HCT116 (cell line): Measurements from ENCODE around the gene TTLL9. TPM values are rescaled to one million over a fixed set of nuclear protein-coding genes. Genes with fewer than 3 reads are reported as not detected.

Source experiments
- ATAC-seq: fragments of 200-7000 bp; cut with Tn5 transposase; 2 replicates; pipeline ENCODE4 v1.9.1; 2020; ENCODE audit warnings: mild to moderate bottlenecking, moderate library complexity
- BruUV-seq: library from RNA; stranded (reverse); fragments of 400-500 nt; replicated peaks from 2 replicates; lab custom pipeline; 2021; lab: Mats Ljungman, UMichigan
- CTCF ChIA-PET: fragments of 300-600 bp; sonication (Branson Sonifier 250); formaldehyde crosslinking; loops from one replicate; lab custom pipeline; 2021; ENCODE audit warnings: antibody characterized with exemption; lab: Charles Lee
- POLR2A ChIA-PET: fragments of 300-600, 350-600 bp; sonication (Branson Sonifier 250); formaldehyde crosslinking; loops from one replicate; lab custom pipeline; 2021; ENCODE audit warnings: antibody characterized with exemption; lab: Charles Lee
- RAD21 ChIA-PET, 2 experiments: fragments of 300-600 bp; sonication (Branson Sonifier 250); formaldehyde crosslinking; loops; one replicate each; lab custom pipeline; 2023; ENCODE audit warnings: low total read pairs in 2 of 2; ENCODE audit not compliant: uncharacterized antibody in 2 of 2, unreplicated experiment in 2 of 2, low non-redundant PET in 1 of 2; lab: Charles Lee
- DNase-seq: peaks from one replicate; pipeline ENCODE4 v3.0.0-alpha.2; 2010; ENCODE audit warnings: low read depth, low spot score
- H2AFZ ChIP-seq: fragments of 200-600 bp; shearing (Covaris generic), sonication (generic); 2 replicates; pipeline ENCODE4 v1.6.1; 2017; ENCODE audit warnings: low read depth, mixed run types, mixed read lengths, antibody characterized with exemption, low read length; ENCODE audit not compliant: poor library complexity, severe bottlenecking
- H3K27ac ChIP-seq: 2 replicates; pipeline ENCODE4 v1.5.1; 2012; ENCODE audit warnings: low read depth, low read length
- H3K27me3 ChIP-seq: fragments of 200-600 bp; sonication (generic); 2 replicates; pipeline ENCODE4 v1.6.1; 2016; ENCODE audit warnings: mixed run types, low read length, mixed read lengths; ENCODE audit not compliant: insufficient read depth
- H3K36me3 ChIP-seq, 2 experiments: fragments of 200-500 bp in 1 of 2; fragments of 200-600 bp in 1 of 2; sonication (Bioruptor generic) in 1 of 2; sonication (generic) in 1 of 2; 2 replicates each; pipeline versions ENCODE4 v1.5.1 to v1.6.1; 2014 to 2016; ENCODE audit warnings: low read length in 2 of 2, inconsistent platforms in 1 of 2, mixed read lengths in 1 of 2, mixed run types in 1 of 2; ENCODE audit not compliant: insufficient read depth in 2 of 2, control insufficient read depth in 1 of 2
- H3K4me1 ChIP-seq, 2 experiments: fragments of 200-600 bp in 1 of 2; sonication (generic) in 1 of 2; 2 replicates each; pipeline versions ENCODE4 v1.5.1 to v1.6.1; 2012 to 2017; ENCODE audit warnings: low read length in 2 of 2, inconsistent platforms in 1 of 2, mild to moderate bottlenecking in 1 of 2, mixed read lengths in 1 of 2, mixed run types in 1 of 2, moderate library complexity in 1 of 2; ENCODE audit not compliant: insufficient read depth in 2 of 2, control insufficient read depth in 1 of 2
- H3K4me2 ChIP-seq: fragments of 200-600 bp; sonication (generic); 2 replicates; pipeline ENCODE4 v1.6.1; 2017; ENCODE audit warnings: mixed run types, low read length, mixed read lengths
- H3K4me3 ChIP-seq, 2 experiments: fragments of 200-600 bp in 1 of 2; sonication (generic) in 1 of 2; replicated peaks in 1 of 2; 2 replicates each; pipeline ENCODE4 v1.5.1; 2011 to 2016; ENCODE audit warnings: low read length in 2 of 2, control low read depth in 1 of 2, low read depth in 1 of 2, mild to moderate bottlenecking in 1 of 2, mixed read lengths in 1 of 2, mixed run types in 1 of 2
- H3K79me2 ChIP-seq: fragments of 200-600 bp; sonication (generic); 2 replicates; pipeline ENCODE4 v1.6.1; 2017; ENCODE audit warnings: mild to moderate bottlenecking, mixed run types, low read length, moderate library complexity, mixed read lengths; ENCODE audit not compliant: insufficient read depth
- H3K9ac ChIP-seq: fragments of 200-600 bp; sonication (generic); 2 replicates; pipeline ENCODE4 v1.6.1; 2016; ENCODE audit warnings: low read length, mixed read lengths
- H3K9me2 ChIP-seq: fragments of 200-600 bp; sonication (generic), shearing (Covaris generic); 2 replicates; pipeline ENCODE4 v1.6.1; 2017; ENCODE audit warnings: mixed run types, mild to moderate bottlenecking, moderate library complexity; ENCODE audit not compliant: insufficient read depth
- H3K9me3 ChIP-seq, 2 experiments: fragments of 200-500 bp in 1 of 2; fragments of 200-600 bp in 1 of 2; sonication (Bioruptor generic) in 1 of 2; sonication (generic) in 1 of 2; 2 replicates each; pipeline ENCODE4 v1.6.1; 2014 to 2017; ENCODE audit warnings: low read length in 2 of 2, mixed read lengths in 2 of 2, inconsistent platforms in 1 of 2, low read depth in 1 of 2, mild to moderate bottlenecking in 1 of 2, mixed run types in 1 of 2, moderate library complexity in 1 of 2; ENCODE audit not compliant: control insufficient read depth in 1 of 2, insufficient read depth in 1 of 2
- H4K20me1 ChIP-seq: fragments of 200-600 bp; sonication (generic), shearing (Covaris generic); 2 replicates; pipeline ENCODE4 v1.6.1; 2017; ENCODE audit warnings: mixed run types, mild to moderate bottlenecking, moderate library complexity; ENCODE audit not compliant: insufficient read depth
- CEBPB ChIP-seq: IDR thresholded peaks from 2 replicates; pipeline ENCODE4 v1.6.1; 2012; ENCODE audit warnings: low read depth
- EGR1 ChIP-seq: IDR thresholded peaks from 2 replicates; pipeline ENCODE4 v1.6.1; 2012; ENCODE audit warnings: low read depth
- MAX ChIP-seq: IDR thresholded peaks from 2 replicates; pipeline ENCODE4 v1.6.1; 2012
- POLR2AphosphoS5 ChIP-seq: IDR thresholded peaks from 2 replicates; pipeline ENCODE4 v1.6.1; 2011; ENCODE audit warnings: mild to moderate bottlenecking, low read depth, low read length, moderate library complexity
- SRF ChIP-seq: IDR thresholded peaks from 2 replicates; pipeline ENCODE4 v1.6.1; 2012; ENCODE audit warnings: low read depth
- ZFX ChIP-seq: fragments of 450-650 bp; IDR thresholded peaks from 2 replicates; pipeline ENCODE4 v1.6.1; 2017
- intact Hi-C: fragments of 100-400 bp; cut with micrococcal nuclease; formaldehyde crosslinking; loops from 2 replicates; pipeline ENCODE4 v1.10.0; 2022
- total RNA-seq: library from RNA; stranded (reverse); gene quantifications from one replicate; pipeline ENCODE4 v1.2.1, GENCODE V29; 2021; ENCODE audit not compliant: unreplicated experiment
- TF ChIP-seq, protein P1 (sequence below): IDR thresholded peaks from 2 replicates; pipeline ENCODE4 v1.6.1; 2011; ENCODE audit warnings: mild to moderate bottlenecking, low read length, moderate library complexity; ENCODE audit not compliant: insufficient replicate concordance; ENCODE audit errors: extremely low read depth

Gene TTLL9
- total RNA-seq, 1 experiment from 2014 or later: not detected

DNA sequence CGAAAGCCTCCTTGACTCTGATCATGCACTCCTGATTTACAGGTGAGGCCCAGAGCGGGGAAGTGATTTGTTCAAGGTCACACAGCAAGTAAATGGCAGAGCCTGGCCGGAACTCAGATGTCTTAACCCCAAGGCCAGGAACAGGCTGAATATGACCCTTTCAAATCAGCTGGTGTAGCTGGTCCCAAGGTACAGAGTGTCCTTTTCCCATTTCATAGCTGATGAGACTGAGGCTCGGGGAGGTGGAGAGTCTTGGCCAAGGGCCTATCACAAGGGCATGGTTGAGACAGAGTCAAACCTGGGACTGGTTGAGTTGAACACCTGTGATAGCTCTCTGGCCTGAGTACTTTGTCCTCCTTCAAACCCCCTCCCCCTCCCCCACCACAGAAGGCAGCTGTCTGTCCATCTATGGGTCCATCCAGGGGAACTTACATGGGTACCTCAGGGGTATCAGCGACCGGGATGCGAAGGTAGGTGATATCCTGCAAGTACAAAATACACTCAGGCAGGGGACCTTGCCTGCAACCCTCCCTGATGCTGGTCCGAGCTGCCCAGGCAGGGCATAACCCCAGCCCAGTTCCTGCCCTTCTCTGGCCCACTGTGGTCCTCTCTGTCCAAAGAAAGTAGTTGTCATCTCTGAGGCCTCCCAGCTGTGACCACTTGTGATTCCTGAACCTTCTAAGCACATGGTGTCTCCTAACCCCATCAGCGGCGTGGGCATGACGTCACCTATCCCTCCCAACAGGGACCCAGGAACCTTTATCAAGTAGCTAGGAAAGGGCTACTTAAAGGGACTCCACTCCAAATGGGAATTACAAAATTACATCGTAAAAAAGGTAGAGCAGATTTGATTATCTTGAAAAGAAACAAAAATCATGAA, 5.7 kb upstream of the TTLL9 start:
- Histone ChIP-seq H3K27ac (no peak overlapping the region), H3K79me2 (no peaks in the 10 kb centered on the region), H3K4me3 (no peak overlapping the region), H3K9ac (no peak overlapping the region), H2AFZ (no peak overlapping the region), H3K27me3 (no peaks in the 10 kb centered on the region), H3K9me3 (no peaks in the 10 kb centered on the region), H4K20me1 (no peaks in the 10 kb centered on the region), H3K4me1 (peaks cover 15 to 20% of the 10 kb centered on the region in 2 experiments; a peak in 3 of 4 replicates), H3K9me2 (no peaks in the 10 kb centered on the region), H3K4me2 (no peak overlapping the region), H3K36me3 (no peaks in the 10 kb centered on the region)
- no peak for TF ChIP-seq POLR2AphosphoS5
- no peak for TF ChIP-seq CEBPB
- no peak for TF ChIP-seq EGR1
- TF ChIP-seq ZFX: no peak
- TF ChIP-seq, protein P1, sequence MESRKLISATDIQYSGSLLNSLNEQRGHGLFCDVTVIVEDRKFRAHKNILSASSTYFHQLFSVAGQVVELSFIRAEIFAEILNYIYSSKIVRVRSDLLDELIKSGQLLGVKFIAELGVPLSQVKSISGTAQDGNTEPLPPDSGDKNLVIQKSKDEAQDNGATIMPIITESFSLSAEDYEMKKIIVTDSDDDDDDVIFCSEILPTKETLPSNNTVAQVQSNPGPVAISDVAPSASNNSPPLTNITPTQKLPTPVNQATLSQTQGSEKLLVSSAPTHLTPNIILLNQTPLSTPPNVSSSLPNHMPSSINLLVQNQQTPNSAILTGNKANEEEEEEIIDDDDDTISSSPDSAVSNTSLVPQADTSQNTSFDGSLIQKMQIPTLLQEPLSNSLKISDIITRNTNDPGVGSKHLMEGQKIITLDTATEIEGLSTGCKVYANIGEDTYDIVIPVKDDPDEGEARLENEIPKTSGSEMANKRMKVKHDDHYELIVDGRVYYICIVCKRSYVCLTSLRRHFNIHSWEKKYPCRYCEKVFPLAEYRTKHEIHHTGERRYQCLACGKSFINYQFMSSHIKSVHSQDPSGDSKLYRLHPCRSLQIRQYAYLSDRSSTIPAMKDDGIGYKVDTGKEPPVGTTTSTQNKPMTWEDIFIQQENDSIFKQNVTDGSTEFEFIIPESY: no peak
- no peak for TF ChIP-seq SRF
- no peak for TF ChIP-seq MAX
- intact Hi-C loops: no loop called here
- CTCF ChIA-PET: no interaction called here
- ATAC-seq (no peak), DNase-seq (no peak)
- RAD21 ChIA-PET: no interaction called here
- BruUV-seq: no TSS peak
- POLR2A ChIA-PET: no interaction called here
